Erythroblast (primary cell): ENCODE data around the gene KCNE1.
A peak's percentile ranks its signal among the peaks of the same experiment; 100 is the strongest.

ENCODE experiments used
- DNase-seq, 2 experiments: peaks; one replicate each; lab custom pipeline; 2025; lab: John Stamatoyannopoulos, UW
- GATA1 ChIP-seq: IDR thresholded peaks from 2 replicates; pipeline ENCODE4 v1.6.1; 2011; ENCODE audit warnings: low read depth, mild to moderate bottlenecking, control low read depth, low read length, moderate library complexity
- POLR2A ChIP-seq: IDR thresholded peaks from 2 replicates; pipeline ENCODE4 v1.6.1; 2011; ENCODE audit warnings: mild to moderate bottlenecking, low read length

KCNE1 gene

DNA sequence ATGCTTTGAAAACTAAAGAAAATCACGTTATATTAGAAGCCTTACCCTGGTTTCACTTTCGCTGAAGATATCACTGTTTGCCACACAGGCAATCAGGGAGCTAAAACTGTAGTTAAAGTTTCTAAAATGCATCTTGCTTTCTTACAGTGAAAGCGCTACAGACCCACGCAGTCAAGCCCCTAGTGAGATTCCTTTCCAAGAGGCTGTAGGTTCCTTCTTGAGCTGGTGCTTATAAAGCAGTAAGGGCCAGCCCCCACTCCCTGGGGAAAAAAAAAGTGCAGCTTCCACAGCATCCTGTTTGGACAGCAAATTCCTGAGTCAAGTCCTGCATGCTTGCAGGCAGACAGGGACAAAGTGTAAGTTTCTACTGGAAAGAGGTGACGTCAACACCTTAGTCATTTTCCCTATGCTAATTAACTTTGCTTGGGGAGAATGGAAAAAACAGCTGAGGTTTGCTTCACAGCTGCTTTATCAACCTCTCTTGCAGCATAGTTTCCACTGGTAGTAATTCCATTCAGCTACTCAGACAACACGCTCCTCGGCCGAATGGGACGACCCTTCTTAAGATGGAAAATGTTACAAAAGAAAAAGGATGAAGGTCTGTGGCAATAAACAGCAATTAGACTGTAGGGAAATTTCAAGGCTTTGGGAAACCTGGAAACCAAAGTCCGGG, 14.7 kb upstream of the KCNE1 start:
- TF ChIP-seq GATA1, result no peak
- peak; percentile 57 for TF ChIP-seq POLR2A
- DNase-seq, result peak in 1 of 2 experiments; percentile 3

DNA sequence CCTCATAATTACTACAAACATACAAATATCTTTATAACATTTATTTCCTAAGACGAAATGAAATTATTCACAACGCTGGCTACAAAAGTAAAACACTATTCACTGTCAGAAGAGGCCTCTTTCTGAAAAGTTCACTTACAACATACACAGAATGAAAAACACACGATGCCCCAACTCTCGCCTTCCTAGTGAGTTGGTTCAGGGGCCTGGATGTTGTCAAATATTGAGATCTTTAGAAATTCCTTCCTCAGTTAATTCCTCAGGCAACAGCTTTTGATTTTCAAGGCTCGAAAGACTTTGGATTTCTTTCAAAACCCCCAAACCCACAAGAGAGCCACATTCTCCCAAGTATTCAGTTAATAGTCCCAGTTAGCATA, 14.2 kb upstream of the KCNE1 start:
- no peak for DNase-seq
- TF ChIP-seq GATA1 (no peak), POLR2A (no peak)

GRCh38 chr21:34524646-34525601, 12.9 kb upstream of the KCNE1 start:
- no peak for DNase-seq
- TF ChIP-seq GATA1, result no peak
- no peak for TF ChIP-seq POLR2A

- DNase-seq, result no peak
- TF ChIP-seq POLR2A, result no peak
- no peak for TF ChIP-seq GATA1
Measured at GRCh38 chr21:34523019-34523555, 11.1 kb upstream of the KCNE1 start.

DNA sequence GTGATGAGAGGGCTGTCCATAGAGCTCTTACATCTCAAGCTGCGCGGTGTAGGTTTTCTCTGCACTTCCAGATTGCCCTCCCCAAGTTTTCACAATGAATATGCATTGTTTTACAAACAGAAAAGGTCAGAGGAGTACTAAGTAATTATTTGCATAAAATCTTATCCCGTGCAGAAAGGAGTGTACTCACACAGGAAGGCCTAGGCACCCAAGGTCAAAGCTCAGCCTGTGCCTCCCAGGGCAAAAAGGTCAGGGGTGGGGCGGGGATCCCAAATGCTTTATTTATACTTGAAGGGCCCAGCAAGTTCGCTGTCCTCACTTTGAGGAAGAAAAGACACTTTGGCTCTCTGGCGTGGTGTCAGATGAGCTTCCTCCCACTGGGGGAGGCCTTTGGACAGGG, 10.3 kb upstream of the KCNE1 start:
- TF ChIP-seq POLR2A, result no peak
- no peak for TF ChIP-seq GATA1
- no peak for DNase-seq

DNA sequence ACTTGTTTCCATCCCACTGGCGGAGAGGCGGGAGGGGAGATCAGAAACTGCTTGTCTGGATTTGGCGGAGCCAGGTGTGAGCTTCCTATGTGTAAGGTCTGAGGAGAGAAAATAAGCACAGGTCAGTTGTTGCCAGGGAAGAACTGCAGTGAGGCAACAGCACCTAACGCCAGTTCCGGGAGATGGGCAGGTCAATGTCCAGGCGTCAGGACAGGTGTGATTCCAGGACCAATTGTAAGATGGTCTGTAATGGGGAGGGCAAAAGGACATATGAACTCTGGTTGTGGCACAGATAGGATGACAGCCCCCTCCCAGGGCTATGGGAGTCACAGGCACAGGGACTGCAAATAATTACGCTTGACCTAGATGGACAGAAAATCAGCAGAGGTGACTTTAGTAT, 9.6 kb upstream of the KCNE1 start:
- TF ChIP-seq GATA1 (no peak), POLR2A (no peak)
- DNase-seq, result no peak

DNA sequence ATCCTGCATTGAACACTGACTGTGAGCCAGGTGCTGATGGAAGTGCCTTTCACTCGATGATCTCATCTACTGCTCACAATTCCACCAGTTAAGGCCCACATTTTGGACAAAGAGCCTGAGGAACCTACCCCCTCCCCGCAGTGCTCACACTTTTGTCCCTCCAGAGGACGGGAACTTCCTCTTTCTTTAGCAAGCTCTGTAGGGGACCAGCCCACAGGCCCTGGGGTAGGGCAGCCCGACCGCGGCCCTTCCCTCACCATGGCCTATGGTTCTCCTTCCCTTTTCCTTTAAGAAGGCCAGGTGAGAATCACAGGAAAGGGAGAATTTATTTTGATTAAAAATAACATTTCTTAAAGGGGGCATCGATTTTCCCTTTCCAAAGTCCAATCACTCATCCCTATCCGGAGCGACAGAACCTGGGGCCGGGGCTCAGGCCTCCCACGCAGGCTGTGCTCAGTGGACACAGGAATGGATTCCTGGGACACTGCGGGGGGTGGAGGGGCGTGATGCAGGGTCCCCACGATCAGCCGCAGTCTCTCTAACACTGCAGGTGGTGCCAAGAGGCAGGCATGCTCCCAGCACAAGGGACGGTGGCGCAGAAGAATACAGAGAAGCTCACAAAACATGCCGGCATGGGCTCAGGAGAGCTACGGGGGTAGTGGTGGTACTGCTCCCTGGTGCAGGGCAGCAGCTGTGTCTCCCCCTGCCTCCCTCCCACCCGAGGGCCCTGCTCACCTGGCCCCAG, 8.9 kb upstream of the KCNE1 start:
- TF ChIP-seq GATA1, result no peak
- no peak for TF ChIP-seq POLR2A
- DNase-seq, result no peak

DNA sequence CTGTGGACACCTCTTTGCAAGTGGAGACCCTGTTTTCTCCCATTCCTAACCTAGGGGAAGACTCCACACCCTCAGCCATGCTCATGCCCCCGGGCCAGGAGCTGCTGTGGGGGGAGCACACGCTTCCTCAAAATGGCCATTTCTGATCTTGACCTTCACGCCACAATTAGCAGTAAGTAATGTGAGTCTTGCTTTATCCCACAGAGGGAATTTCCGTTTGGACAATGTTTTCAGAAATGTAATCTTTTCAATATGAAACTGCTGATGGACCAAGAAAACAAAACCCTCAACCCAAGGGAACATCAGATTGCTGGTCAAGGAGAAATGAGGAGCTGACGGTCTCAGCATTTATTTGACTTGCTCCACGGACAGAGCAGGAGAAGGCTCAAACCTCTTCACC, 8.3 kb upstream of the KCNE1 start:
- TF ChIP-seq GATA1 (no peak), POLR2A (no peak)
- DNase-seq, result no peak

GRCh38 chr21:34519694-34520093, 7.7 kb upstream of the KCNE1 start:
- no peak for DNase-seq
- TF ChIP-seq GATA1 (no peak), POLR2A (no peak)

DNA sequence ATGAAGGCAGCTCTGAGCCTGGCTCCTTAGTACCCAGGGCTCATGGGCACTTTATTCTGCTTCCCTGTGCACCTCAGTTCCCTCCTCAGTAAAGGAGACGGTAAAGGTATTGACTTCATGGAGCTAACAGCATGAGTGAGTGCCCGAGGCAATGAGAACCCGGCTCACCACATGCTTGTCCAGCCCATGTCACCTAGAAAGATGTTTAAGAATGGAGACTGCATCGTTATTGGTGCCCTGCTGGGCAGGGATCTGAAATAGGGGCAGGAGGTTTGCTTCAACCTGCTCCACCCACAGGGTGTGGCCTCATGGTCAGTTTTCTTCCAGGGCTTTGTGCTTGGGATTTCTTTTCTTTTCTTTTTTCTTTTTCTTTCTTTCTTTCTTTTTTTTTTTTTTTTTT, 7.0 kb upstream of the KCNE1 start:
- TF ChIP-seq POLR2A (no peak), GATA1 (no peak)
- no peak for DNase-seq

GRCh38 chr21:34518301-34518700, 6.3 kb upstream of the KCNE1 start:
- no peak for DNase-seq

DNA sequence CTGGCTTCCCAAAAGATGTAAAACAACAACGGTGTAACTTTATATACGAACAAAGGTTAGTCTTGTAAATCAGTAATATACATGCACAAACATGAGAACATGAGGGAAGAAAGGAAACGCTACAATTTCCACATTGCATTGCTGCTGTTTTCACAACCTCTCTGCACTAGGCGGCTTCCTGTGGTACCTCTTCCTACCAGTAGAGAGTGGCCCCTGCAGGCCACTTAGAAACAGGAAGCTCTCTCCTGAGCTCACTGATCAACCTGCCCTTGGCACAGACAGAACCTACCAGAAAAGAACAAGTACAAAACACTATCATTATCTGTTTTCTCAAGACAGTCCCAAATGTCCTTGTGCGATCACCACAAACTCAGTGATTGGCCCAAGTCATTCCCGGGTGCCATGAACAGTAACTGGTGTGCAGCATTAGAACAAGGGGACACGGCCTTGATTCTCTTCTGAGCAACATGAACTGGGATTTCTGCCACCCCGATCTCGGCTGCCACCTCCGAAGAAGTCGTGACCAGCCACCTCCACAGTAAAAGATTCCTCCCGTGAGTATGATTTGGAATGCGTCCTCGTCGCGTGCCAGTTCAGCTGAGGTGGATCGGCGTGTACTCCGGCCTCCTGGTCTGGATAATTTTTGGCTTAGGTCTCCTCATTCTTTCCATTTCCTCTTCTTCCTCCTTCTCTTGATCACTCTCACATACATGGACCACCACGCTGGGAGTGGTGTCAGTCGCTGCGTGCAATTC, 5.7 kb upstream of the KCNE1 start:
- TF ChIP-seq GATA1, result no peak
- TF ChIP-seq POLR2A, result no peak
- DNase-seq, result no peak

More at GRCh38 chr21:34518301-34518700, 6.3 kb upstream of the KCNE1 start:
- TF ChIP-seq GATA1, result no peak
- no peak for TF ChIP-seq POLR2A

DNA sequence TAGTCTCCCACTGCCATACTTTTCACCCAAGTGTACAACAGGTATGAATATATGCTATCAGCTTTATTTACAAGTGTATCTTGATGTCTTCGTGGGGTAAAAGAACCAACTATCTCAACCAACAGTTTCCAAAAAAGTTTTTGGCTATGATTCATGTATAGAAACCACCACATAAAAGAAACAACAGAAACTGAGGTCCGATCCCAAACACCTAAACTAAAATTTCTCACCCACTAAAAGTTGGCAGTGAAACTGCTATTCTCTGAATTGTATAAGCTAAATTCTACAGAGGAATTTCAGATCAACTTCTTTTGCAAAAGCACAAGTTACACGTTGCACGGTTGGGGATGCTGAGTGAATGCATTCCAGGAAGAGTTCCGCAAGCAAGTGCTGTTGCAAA, 5.0 kb upstream of the KCNE1 start:
- TF ChIP-seq POLR2A (no peak), GATA1 (no peak)

More for the DNA sequence above, 5.0 kb upstream of the KCNE1 start:
- no peak for DNase-seq
